Superior temporal gyrus (tissue), 1 donor: ENCODE results near the gene B4GALT2.

Source experiments
- DNase-seq: peaks from one replicate; pipeline ENCODE4 v3.0.0-alpha.2; 2016; ENCODE audit errors: extremely low spot score

Gene B4GALT2

GRCh38 chr1:43978551-43979260 lies at the start of gene B4GALT2:
TSS of gene B4GALT2 (plus strand) at chr1:43979210. CDS start at chr1:43981161, 1,951 bp downstream.
- DNase-seq = no peak

- no peak for DNase-seq
These were observed 48.7 kb upstream of the B4GALT2 start for GRCh38 chr1:43930168-43930948.

- DNase-seq = no peak
These were observed 48.1 kb upstream of the B4GALT2 start for GRCh38 chr1:43930949-43931275.

GRCh38 chr1:43931711-43932660 lies 47.0 kb upstream of the B4GALT2 start:
- no peak for DNase-seq

GRCh38 chr1:43932786-43933385 lies 46.1 kb upstream of the B4GALT2 start:
- DNase-seq = no peak

DNA sequence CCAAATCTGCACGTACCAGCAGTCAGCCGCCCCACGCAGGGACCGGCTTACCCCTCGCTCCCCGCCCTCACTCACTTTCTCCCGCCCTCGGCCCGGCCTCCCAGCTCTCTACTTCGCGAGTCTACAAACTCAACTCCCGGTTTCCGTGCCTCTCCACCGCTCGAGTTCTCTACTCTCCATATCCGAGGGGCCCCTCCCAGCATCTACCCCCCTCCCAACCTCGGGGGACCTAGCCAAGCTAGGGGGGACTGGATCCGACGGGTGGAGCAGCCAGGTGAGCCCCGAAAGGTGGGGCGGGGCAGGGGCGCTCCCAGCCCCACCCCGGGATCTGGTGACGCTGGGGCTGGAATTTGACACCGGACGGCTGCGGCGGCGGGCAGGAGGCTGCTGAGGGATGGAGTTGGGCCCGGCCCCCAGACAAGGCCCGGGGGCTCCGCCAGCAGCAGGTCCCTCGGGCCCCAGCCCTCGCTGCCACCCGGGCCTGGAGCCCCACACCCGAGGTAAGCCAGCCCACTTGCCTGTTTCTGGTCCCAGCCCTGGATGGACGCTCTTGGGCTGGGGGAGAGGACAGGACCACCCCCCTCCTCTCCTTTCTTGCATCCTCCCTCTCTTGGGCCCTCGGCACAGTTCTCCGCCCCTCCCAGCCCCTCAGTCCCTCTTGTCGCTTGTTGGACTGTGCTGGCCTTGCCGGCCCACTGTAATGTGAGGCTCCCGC lies 45.5 kb upstream of the B4GALT2 start, which contains the start of gene ARTN:
Gene ARTN (plus strand): TSS at position 416 of the 715 bp plus-strand sequence. CDS start 1,856 bp downstream, outside the sequence.
- DNase-seq = no peak

DNA sequence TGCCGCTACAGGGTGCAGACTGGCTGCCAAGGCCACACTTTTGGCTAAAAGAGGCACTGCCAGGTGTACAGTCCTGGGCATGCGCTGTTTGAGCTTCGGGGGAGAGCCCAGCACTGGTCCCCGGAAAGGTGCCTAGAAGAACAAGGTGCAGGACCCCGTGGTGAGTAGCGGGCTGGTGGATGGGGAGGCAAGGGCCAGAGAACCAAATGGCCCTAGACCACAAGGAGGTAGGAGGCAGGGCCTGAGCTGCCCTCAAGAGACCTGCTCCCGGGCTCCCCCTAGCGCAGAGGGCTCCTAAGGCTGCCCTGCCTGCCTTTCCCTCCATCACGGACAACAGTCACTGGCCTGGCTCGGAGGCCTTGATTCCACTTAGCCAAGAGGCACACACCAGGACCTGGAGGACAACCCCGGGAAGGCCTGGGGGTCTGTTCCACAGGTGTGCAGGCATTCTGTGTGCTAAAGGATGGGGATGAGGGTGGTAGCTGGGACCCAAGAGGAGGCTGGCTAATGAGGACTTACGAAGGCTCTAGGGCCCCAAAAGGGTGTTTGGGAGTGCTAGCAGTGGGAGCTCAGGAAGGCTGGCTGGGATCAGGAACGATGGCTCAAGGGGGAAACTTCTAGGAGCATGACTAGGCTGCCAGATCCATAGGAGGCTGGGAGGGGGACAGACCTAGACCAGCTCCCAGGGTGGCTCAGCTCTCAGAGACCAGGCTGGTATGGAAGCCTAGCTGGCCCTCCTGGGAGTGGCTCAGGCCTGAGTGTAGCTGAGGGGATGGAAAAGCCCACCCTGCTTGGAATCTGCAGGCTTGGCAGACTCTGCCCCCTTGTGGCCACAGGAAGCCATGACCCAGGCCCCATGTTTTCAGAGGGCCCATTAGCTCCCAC lies 44.7 kb upstream of the B4GALT2 start:
- DNase-seq = peak; percentile 77

- DNase-seq = no peak
These were observed 44.1 kb upstream of the B4GALT2 start for GRCh38 chr1:43934986-43935324.

GRCh38 chr1:43935711-43936427 lies 43.1 kb upstream of the B4GALT2 start:
- DNase-seq = no peak

GRCh38 chr1:43936431-43937151 lies 42.4 kb upstream of the B4GALT2 start:
- no peak for DNase-seq

GRCh38 chr1:43937179-43937865 lies 41.7 kb upstream of the B4GALT2 start:
- DNase-seq = no peak

GRCh38 chr1:43938383-43938782 lies 40.6 kb upstream of the B4GALT2 start:
- no peak for DNase-seq

DNA sequence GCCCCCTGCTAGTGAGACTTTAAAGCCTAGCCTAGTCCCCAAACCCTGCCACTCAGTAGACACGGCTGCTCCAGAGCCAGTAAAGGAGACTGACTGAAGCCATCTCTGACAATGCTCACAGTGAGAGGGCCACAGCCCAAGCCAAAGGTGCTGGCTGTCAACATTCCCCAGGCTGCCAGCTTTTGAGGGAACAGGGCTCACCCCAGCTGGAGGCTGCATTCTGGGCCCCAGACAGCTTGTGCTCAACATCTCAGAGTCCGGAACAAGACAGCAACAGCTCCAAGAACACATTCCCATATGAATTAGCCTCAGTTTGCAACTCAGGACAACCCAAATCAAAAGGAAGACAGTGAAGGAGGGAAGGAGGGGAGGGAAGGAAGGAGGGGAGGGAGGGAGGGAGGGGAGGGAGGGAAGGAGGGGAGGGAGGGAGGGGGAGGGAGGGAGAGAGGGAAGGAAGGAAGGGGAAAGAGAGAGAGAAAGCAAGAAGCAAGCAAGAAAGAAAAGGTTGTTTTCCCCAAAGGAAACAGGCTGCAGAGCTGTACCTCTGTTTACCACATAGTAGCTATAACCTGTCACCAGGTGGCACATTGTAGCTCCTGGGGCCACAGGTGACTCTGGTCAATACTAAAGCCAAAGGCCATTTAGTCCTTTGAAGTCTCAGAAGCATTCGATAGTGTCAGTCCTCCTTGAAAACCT lies 40.0 kb upstream of the B4GALT2 start:
- no peak for DNase-seq

DNA sequence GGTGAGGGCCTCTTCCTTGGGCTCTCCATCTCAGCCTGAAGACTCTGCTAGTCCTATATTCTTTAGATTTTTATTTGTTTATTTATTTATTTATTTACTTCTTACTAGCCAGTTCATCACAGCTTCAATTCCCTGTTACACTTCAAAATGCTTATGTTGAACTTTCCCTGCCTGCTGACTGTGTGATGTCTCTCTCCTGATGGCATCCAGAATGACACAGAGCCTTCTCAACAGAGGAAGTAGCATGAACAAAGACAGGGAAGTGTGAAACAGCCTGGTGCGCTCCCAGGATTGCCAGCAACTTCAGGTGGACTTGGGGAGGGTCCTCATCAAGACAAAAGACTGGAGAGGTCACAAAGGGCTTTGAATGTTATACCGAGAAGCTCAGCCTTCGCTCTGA lies 36.6 kb upstream of the B4GALT2 start:
- no peak for DNase-seq

DNA sequence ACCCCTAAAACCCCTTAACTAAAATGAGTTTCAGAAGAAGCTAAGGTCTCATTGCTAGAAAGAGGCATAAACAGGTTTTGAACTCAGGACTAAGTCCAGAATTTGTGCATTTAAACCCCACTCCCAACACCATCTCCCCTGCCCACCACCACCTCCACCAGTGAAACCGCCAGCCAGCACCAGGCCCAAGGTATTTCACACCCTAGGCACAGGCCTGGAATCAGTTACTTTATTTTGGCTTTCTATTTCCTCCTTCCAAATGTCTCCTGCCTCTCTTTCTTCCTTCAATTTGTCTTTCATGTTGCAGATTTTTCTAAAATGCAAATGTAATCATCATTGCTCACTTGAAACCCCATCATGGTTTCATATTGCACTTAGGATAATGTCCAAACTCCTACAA lies 34.1 kb upstream of the B4GALT2 start:
- no peak for DNase-seq

DNA sequence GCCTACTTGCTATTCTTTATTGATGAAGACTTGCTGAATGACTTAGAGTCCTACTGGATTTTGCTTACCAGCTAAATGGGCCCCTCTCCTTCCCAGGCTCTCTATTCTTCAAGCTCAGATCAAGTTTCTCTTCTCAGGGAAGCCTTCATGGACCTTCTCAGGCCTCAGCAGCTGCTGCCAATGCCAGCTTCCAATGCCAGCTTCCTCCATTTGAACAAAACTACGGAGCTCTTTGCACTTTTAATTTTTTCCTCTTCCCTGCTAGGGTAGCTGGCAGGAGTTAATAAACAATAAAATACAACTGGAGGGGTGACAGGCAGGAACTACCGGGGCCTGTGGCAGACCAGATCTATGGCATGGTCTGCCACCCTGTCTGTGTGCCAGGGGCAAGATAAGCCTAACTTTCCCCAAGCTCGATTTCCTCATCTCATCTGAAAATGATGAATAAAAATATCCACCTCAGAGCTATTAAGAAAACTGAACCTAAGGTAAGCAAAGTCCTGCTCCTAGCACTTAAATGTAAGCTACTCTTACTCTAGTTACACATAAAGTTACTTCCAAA lies 33.3 kb upstream of the B4GALT2 start:
- DNase-seq = peak; percentile 50
